ENCODE measurements around the gene PHACTR1. TPM values are rescaled to one million over a fixed set of nuclear protein-coding genes. Genes with fewer than 3 reads are reported as not detected.

PHACTR1 gene
- total and polyA plus RNA-seq, 8 donors: 1.4 to 12.4 (median 9.3) TPM

- no peak for ATAC-seq
- intact Hi-C loops (cut with DNase I): no loop called here
These were observed 219.1 kb downstream of the PHACTR1 start for GRCh38 chr6:12935637-12936036.

GRCh38 chr6:12937971-12938370 is 221.4 kb downstream of the PHACTR1 start:
- no peak for ATAC-seq
- no peaks in the 10 kb centered on the region for H3K9me3 ChIP-seq
- no peak overlapping the region for H3K27ac ChIP-seq
- DNase-seq: no peak
- 85 to 95% methylated on average over 4 of the region's 4 CpGs for WGBS, 2 donors
- intact Hi-C loops (cut with DNase I): no loop called here
- H3K36me3 ChIP-seq: no peaks in the 10 kb centered on the region
- FAIRE-seq: no peak
- no peak overlapping the region for H3K4me3 ChIP-seq
- no peaks in the 10 kb centered on the region for H3K4me1 ChIP-seq
- TF ChIP-seq CTCF (IDR thresholded peaks at IDR 0.05): no peak
- H3K27me3 ChIP-seq: no peaks in the 10 kb centered on the region

More at GRCh38 chr6:12935637-12936036, 219.1 kb downstream of the PHACTR1 start:
- WGBS, 2 donors: 75 to 84% methylated on average over 2 of the region's 2 CpGs
- Histone ChIP-seq H3K4me1 (no peaks in the 10 kb centered on the region), H3K27ac (no peak overlapping the region), H3K27me3 (no peaks in the 10 kb centered on the region), H3K36me3 (no peaks in the 10 kb centered on the region), H3K4me3 (no peak overlapping the region), H3K9me3 (no peaks in the 10 kb centered on the region)
- FAIRE-seq: no peak
- no peak for DNase-seq
- TF ChIP-seq CTCF (IDR thresholded peaks at IDR 0.05): no peak

GRCh38 chr6:12939314-12939713 is 222.7 kb downstream of the PHACTR1 start:
- Histone ChIP-seq H3K36me3 (no peaks in the 10 kb centered on the region), H3K4me3 (no peak overlapping the region), H3K27ac (no peak overlapping the region), H3K4me1 (no peaks in the 10 kb centered on the region), H3K27me3 (no peaks in the 10 kb centered on the region), H3K9me3 (no peaks in the 10 kb centered on the region)
- TF ChIP-seq CTCF (IDR thresholded peaks at IDR 0.05): no peak
- DNase-seq (no peak), ATAC-seq (no peak), FAIRE-seq (no peak)
- intact Hi-C loops (cut with DNase I): no loop called here
- 53 to 59% methylated on average over 3 of the region's 3 CpGs for WGBS, 2 donors

GRCh38 chr6:12941422-12941821 is 224.9 kb downstream of the PHACTR1 start:
- DNase-seq (no peak), FAIRE-seq (no peak), ATAC-seq (no peak)
- no peaks in the 10 kb centered on the region for H3K36me3 ChIP-seq
- no peak for TF ChIP-seq CTCF (IDR thresholded peaks at IDR 0.05)
- WGBS, 2 donors: 75 to 80% methylated on average over 8 of the region's 8 CpGs
- no peak overlapping the region for H3K4me3 ChIP-seq
- no peak overlapping the region for H3K27ac ChIP-seq
- H3K9me3 ChIP-seq: no peaks in the 10 kb centered on the region
- no peaks in the 10 kb centered on the region for H3K4me1 ChIP-seq
- no peaks in the 10 kb centered on the region for H3K27me3 ChIP-seq
- intact Hi-C loops (cut with DNase I): no loop called here

GRCh38 chr6:12943549-12943948 is 227.0 kb downstream of the PHACTR1 start:
- Histone ChIP-seq H3K27ac (no peak overlapping the region), H3K36me3 (no peaks in the 10 kb centered on the region), H3K4me3 (no peak overlapping the region), H3K9me3 (no peaks in the 10 kb centered on the region), H3K27me3 (no peaks in the 10 kb centered on the region), H3K4me1 (no peaks in the 10 kb centered on the region)
- 83 to 92% methylated on average over 2 of the region's 2 CpGs for WGBS, 2 donors
- FAIRE-seq (no peak), DNase-seq (no peak), ATAC-seq (no peak)
- intact Hi-C loops (cut with DNase I): no loop called here
- TF ChIP-seq CTCF (IDR thresholded peaks at IDR 0.05): no peak

Data from pancreas (tissue), 10 donors.